Mesenchymal stem cell (in vitro differentiated cells and primary cell): Measurements from ENCODE around the gene LAMTOR5.
A peak's percentile ranks its signal among the peaks of the same experiment; 100 is the strongest.

Experiments
- DNase-seq: peaks from one replicate; pipeline ENCODE4 v3.0.0-alpha.2; 2013
- H2AFZ ChIP-seq: one replicate; pipeline ENCODE4 v1.6.1; 2013; ENCODE audit warnings: low read depth, mild to moderate bottlenecking, control low read depth, inconsistent platforms, low read length, moderate library complexity
- H2AK5ac ChIP-seq: 2 replicates; pipeline ENCODE4 v1.6.1; 2013; ENCODE audit warnings: low read length, moderate library complexity, mild to moderate bottlenecking, inconsistent platforms; ENCODE audit not compliant: severe bottlenecking
- H2BK120ac ChIP-seq: one replicate; pipeline ENCODE4 v1.6.1; 2013; ENCODE audit warnings: low read depth, mild to moderate bottlenecking, inconsistent platforms, low read length, moderate library complexity
- H2BK12ac ChIP-seq, 2 experiments: one replicate each; pipeline ENCODE4 v1.6.1; 2013; ENCODE audit warnings: inconsistent platforms in 2 of 2, low read length in 2 of 2, mild to moderate bottlenecking in 2 of 2, moderate library complexity in 2 of 2, control low read depth in 1 of 2
- H2BK15ac ChIP-seq: one replicate; pipeline ENCODE4 v1.6.1; 2013; ENCODE audit warnings: mild to moderate bottlenecking, low read depth, inconsistent platforms; ENCODE audit not compliant: poor library complexity, severe bottlenecking
- H2BK5ac ChIP-seq: 2 replicates; pipeline ENCODE4 v1.6.1; 2013; ENCODE audit warnings: low read depth, mild to moderate bottlenecking, low read length, control low read depth, inconsistent platforms; ENCODE audit not compliant: poor library complexity, severe bottlenecking
- H3K14ac ChIP-seq, 2 experiments: one replicate each; pipeline ENCODE4 v1.6.1; 2013; ENCODE audit warnings: inconsistent platforms in 2 of 2, low read length in 2 of 2, control low read depth in 1 of 2, mild to moderate bottlenecking in 1 of 2, moderate library complexity in 1 of 2
- H3K18ac ChIP-seq, 2 experiments: one replicate each; pipeline ENCODE4 v1.6.1; 2013; ENCODE audit warnings: inconsistent platforms in 2 of 2, low read length in 2 of 2, control low read depth in 1 of 2, low read depth in 1 of 2, mild to moderate bottlenecking in 1 of 2
- H3K23ac ChIP-seq, 2 experiments: one replicate each; pipeline ENCODE4 v1.6.1; 2013; ENCODE audit warnings: inconsistent platforms in 2 of 2, low read length in 2 of 2, mild to moderate bottlenecking in 2 of 2, moderate library complexity in 2 of 2, control low read depth in 1 of 2
- H3K27ac ChIP-seq: 2 replicates; pipeline ENCODE4 v1.5.1; 2013; ENCODE audit warnings: mild to moderate bottlenecking, moderate library complexity, low read length, control low read depth, inconsistent platforms; ENCODE audit not compliant: poor library complexity, severe bottlenecking
- H3K27me3 ChIP-seq, 2 experiments: 2 replicates each; pipeline versions ENCODE4 v1.6.1 to v1.7.0; 2013; ENCODE audit warnings: low read length in 2 of 2, mild to moderate bottlenecking in 2 of 2, moderate library complexity in 2 of 2, control low read depth in 1 of 2, inconsistent platforms in 1 of 2; ENCODE audit not compliant: control insufficient read depth in 1 of 2, insufficient read depth in 1 of 2
- H3K36me3 ChIP-seq, 2 experiments: 2 replicates each; pipeline versions ENCODE4 v1.6.1 to v1.7.0; 2013; ENCODE audit warnings: low read length in 2 of 2, control low read depth in 1 of 2, inconsistent platforms in 1 of 2, low read depth in 1 of 2, mild to moderate bottlenecking in 1 of 2; ENCODE audit not compliant: insufficient read depth in 2 of 2, control insufficient read depth in 1 of 2
- H3K4ac ChIP-seq, 2 experiments: one replicate each; pipeline ENCODE4 v1.6.1; 2013; ENCODE audit warnings: inconsistent platforms in 2 of 2, low read length in 2 of 2, mild to moderate bottlenecking in 2 of 2, moderate library complexity in 2 of 2, control low read depth in 1 of 2, low read depth in 1 of 2
- H3K4me1 ChIP-seq: 2 replicates; pipeline ENCODE4 v1.6.1; 2013; ENCODE audit warnings: low read depth, low read length, control low read depth; ENCODE audit not compliant: control insufficient read depth, insufficient read depth
- H3K4me2 ChIP-seq: 2 replicates; pipeline ENCODE4 v1.6.1; 2013; ENCODE audit warnings: low read length, mild to moderate bottlenecking, inconsistent platforms; ENCODE audit not compliant: poor library complexity, severe bottlenecking
- H3K4me3 ChIP-seq, 2 experiments: 2 replicates each; pipeline versions ENCODE4 v1.5.1 to v1.7.0; 2013; ENCODE audit warnings: low read length in 2 of 2, mild to moderate bottlenecking in 2 of 2, control low read depth in 1 of 2, low read depth in 1 of 2; ENCODE audit not compliant: insufficient read depth in 1 of 2
- H3K79me1 ChIP-seq: replicated peaks from 2 replicates; pipeline ENCODE4 v1.6.1; 2013; ENCODE audit warnings: mild to moderate bottlenecking, control low read depth, low read length, inconsistent platforms; ENCODE audit not compliant: poor library complexity, severe bottlenecking
- H3K9ac ChIP-seq: 2 replicates; pipeline ENCODE4 v1.7.0; 2013; ENCODE audit warnings: mild to moderate bottlenecking, low read length, moderate library complexity
- H3K9me3 ChIP-seq: 2 replicates; pipeline ENCODE4 v1.7.0; 2013; ENCODE audit warnings: mild to moderate bottlenecking, low read length; ENCODE audit not compliant: control insufficient read depth
- H4K8ac ChIP-seq: one replicate; pipeline ENCODE4 v1.6.1; 2013; ENCODE audit warnings: inconsistent platforms, mild to moderate bottlenecking, low read length, moderate library complexity
- H4K91ac ChIP-seq: one replicate; pipeline ENCODE4 v1.6.1; 2013; ENCODE audit warnings: mild to moderate bottlenecking, low read length, inconsistent platforms
- WGBS: methylation state at CpG from one replicate; pipeline ENCODE4 v1.1.7; 2013; ENCODE audit warnings: mixed read lengths; 5-methylcytosine and 5-hydroxymethylcytosine counted together

LAMTOR5 gene

DNA sequence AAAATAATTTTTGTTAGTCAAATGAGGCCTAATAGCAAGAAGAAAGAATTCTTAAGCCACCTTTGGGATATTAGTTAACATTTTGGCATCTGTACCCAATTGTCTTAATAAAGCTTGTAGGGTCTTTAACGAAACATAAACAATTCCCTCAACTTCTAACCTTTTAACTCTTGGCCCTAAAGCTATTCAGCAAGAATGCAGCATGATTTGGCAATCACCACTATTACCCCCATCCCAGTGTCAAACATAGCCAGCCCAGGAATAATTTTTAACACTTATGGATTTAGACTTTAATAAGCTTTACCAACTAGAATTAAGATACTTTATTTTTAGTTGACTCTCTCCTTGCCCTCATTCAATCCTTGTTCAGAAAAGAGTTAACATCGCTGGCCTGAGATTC, 14.2 kb downstream of the LAMTOR5 start:
- Histone ChIP-seq H3K36me3 (peaks cover 10 to 18% of the 10 kb centered on the region in 2 experiments), H2AFZ (no peak overlapping the region), H3K27me3 (no peaks in the 10 kb centered on the region), H4K91ac (no peak overlapping the region), H3K27ac (peak overlapping the region; percentile 95), H3K4me1 (peaks cover 6% of the 10 kb centered on the region), H4K8ac (no peak overlapping the region), H3K23ac (no peak overlapping the region), H2BK120ac (no peak overlapping the region), H2BK5ac (no peak overlapping the region), H3K18ac (peak overlapping the region in 1 of 2 experiments; percentile 19), H3K9ac (peak overlapping the region; percentile 10), H3K14ac (no peak overlapping the region), H3K4me2 (no peak overlapping the region), H3K4ac (no peak overlapping the region), H3K4me3 (no peak overlapping the region), H2AK5ac (no peak overlapping the region), H2BK12ac (no peak overlapping the region), H3K9me3 (no peaks in the 10 kb centered on the region), H2BK15ac (no peak overlapping the region), H3K79me1 (peaks cover 3% of the 10 kb centered on the region)
- WGBS, result 46% methylated on average over 2 of the region's 2 CpGs
- DNase-seq, result no peak

DNA sequence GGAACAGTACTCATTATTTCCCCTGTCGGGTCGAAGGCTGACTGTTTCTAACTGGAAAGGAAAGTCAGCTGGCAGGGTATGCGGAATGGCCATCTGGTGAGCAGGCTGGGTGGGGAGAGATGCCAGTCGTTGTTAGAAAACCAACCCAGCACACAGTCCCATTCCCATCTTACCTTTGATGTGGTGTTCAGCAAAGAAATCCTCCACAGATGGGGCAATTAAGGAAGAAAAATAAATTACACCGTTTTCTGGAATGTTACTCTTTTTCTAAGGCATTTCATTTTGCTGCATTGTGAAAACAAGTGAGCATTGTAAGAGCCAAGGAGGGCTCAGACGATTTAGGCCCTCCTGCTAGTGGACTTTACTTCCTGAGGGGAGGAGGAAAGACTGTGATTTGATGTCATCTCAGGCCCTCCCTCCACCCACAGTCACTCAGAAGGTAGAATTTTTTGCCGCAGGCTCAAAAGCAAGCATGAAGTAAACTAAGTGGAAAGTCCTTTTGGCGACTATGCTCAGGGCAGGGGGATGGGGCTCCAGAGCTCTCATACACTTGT, 16.7 kb downstream of the LAMTOR5 start, which contains the start of gene SLC16A4:
TSS of gene SLC16A4 (minus strand) at position 335 of the 554 bp plus-strand sequence. CDS start 1,703 bp downstream, outside the sequence.
- no peak within 1 kb of the TSS for H2AFZ ChIP-seq
- no peak within 1 kb of the TSS for H3K14ac ChIP-seq
- peak within 1 kb of the TSS; percentile 78 for H3K4me2 ChIP-seq
- DNase-seq, result peak; percentile 58
- H4K8ac ChIP-seq, result peak within 1 kb of the TSS; percentile 90
- H3K79me1 ChIP-seq, result peaks cover 8% of the 10 kb centered on the region
- H3K27ac ChIP-seq, result peak within 1 kb of the TSS; percentile 90
- peak within 1 kb of the TSS; percentile 87 for H3K9ac ChIP-seq
- peak within 1 kb of the TSS; percentile 3 for H2AK5ac ChIP-seq
- peak within 1 kb of the TSS; percentile 39 to 69 for H3K4me3 ChIP-seq
- peak within 1 kb of the TSS in 1 of 2 experiments; percentile 10 for H2BK12ac ChIP-seq
- no peak within 1 kb of the TSS for H2BK120ac ChIP-seq
- H3K4ac ChIP-seq, result no peak within 1 kb of the TSS
- H3K9me3 ChIP-seq, result no peaks in the 10 kb centered on the region
- 57% methylated on average over 5 of the region's 8 CpGs for WGBS
- H2BK15ac ChIP-seq, result no peak within 1 kb of the TSS
- peaks cover 0 to 32% of the 10 kb centered on the region in 2 experiments for H3K36me3 ChIP-seq
- no peak within 1 kb of the TSS for H3K23ac ChIP-seq
- no peak within 1 kb of the TSS for H4K91ac ChIP-seq
- no peak within 1 kb of the TSS for H3K18ac ChIP-seq
- peaks cover 6% of the 10 kb centered on the region for H3K4me1 ChIP-seq
- no peaks in the 10 kb centered on the region for H3K27me3 ChIP-seq
- H2BK5ac ChIP-seq, result no peak within 1 kb of the TSS

DNA sequence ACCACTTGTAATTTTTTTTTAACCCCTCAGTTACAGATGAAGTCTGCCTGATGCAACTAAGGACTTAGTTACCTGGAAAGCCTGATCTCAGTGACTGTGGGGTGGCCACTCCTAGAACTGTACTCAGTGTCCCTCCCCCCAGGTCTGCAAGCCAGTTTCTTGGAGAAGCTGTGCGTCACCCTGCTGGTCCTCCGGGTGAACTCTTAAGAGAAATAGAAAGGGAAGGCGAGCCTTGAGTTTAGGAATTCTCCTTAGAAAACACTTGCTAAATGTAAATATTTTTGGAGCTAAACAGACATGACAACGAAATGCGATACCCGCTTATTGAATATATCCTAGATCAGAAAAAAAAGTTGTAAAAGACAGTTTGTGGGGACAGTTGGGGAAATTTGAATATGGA, 17.4 kb downstream of the LAMTOR5 start:
- Histone ChIP-seq H3K4me3 (peak overlapping the region in 1 of 2 experiments; percentile 69), H2BK120ac (no peak overlapping the region), H2BK15ac (no peak overlapping the region), H3K18ac (no peak overlapping the region), H3K4me1 (peaks cover 6% of the 10 kb centered on the region), H3K9me3 (no peaks in the 10 kb centered on the region), H3K27ac (peak overlapping the region; percentile 90), H3K27me3 (no peaks in the 10 kb centered on the region), H2BK5ac (no peak overlapping the region), H2AFZ (no peak overlapping the region), H3K36me3 (peaks cover 0 to 33% of the 10 kb centered on the region in 2 experiments), H3K79me1 (peaks cover 10% of the 10 kb centered on the region), H2AK5ac (no peak overlapping the region), H2BK12ac (no peak overlapping the region), H3K9ac (peak overlapping the region; percentile 87), H3K4ac (no peak overlapping the region), H3K14ac (no peak overlapping the region), H3K4me2 (peak overlapping the region; percentile 78), H3K23ac (no peak overlapping the region), H4K91ac (no peak overlapping the region), H4K8ac (no peak overlapping the region)
- peak; percentile 68 for DNase-seq
- 72% methylated on average over 3 of the region's 6 CpGs for WGBS

DNA sequence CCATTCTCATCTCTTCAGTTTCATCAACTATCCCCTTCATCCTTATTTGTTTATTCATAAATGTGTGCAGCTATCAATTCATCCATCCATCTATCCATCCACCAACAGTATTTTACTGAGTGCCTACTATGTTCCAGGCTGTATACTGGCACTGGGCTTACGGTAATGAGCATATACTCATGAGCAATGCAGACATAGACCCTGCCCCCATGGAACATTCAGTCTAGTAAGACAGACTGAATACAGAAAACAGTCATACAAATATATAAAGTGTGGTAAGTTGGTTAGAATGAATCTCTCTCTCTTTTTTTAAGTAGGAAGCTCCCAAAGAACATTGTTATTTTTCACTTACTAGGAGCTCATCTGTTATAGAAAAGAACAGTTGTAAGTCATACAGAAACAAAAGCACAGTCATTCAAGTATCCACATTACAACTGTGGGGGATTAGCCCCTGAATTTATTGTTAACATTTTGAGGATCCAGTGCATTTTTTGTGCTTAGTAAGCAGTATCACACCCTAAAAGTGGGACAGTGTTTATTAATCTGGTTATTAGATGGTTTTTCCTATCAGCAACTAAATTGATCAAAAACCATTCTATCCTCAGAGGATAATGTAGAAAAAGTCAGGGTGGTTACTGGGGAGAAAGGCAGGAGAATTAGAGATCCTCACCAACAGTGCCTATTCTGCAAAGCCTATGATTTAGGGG, 20.3 kb downstream of the LAMTOR5 start:
- Histone ChIP-seq H3K36me3 (peaks cover 4 to 38% of the 10 kb centered on the region in 2 experiments), H2BK120ac (no peak overlapping the region), H3K27ac (no peak overlapping the region), H3K4me2 (no peak overlapping the region), H2AFZ (no peak overlapping the region), H3K27me3 (no peaks in the 10 kb centered on the region), H3K4ac (no peak overlapping the region), H2BK5ac (no peak overlapping the region), H4K91ac (no peak overlapping the region), H4K8ac (no peak overlapping the region), H2AK5ac (no peak overlapping the region), H3K18ac (no peak overlapping the region), H3K4me3 (no peak overlapping the region), H3K79me1 (peaks cover 17% of the 10 kb centered on the region), H3K14ac (no peak overlapping the region), H3K9ac (no peak overlapping the region), H3K23ac (no peak overlapping the region), H3K9me3 (no peaks in the 10 kb centered on the region), H3K4me1 (peaks cover 4% of the 10 kb centered on the region), H2BK12ac (no peak overlapping the region), H2BK15ac (no peak overlapping the region)
- no peak for DNase-seq
- WGBS, result 100% methylated on average over 1 of the region's 1 CpG
